DOHH2 (cell line): Measurements from ENCODE around the gene C2orf66.

Experiments used
- CTCF ChIP-seq: fragments of 200-600 bp; sonication (generic); IDR thresholded peaks from one replicate; pipeline ENCODE4 v1.5.1; 2014; ENCODE audit warnings: antibody characterized with exemption, mild to moderate bottlenecking, low read depth, low read length; ENCODE audit not compliant: poor library complexity, severe bottlenecking
- EZH2phosphoT487 ChIP-seq: fragments of 200-600 bp; sonication (generic); IDR thresholded peaks from 2 replicates; pipeline ENCODE4 v1.6.1; 2017; ENCODE audit warnings: borderline replicate concordance, mild to moderate bottlenecking, antibody characterized with exemption, low read length, moderate library complexity, mixed read lengths

- TF ChIP-seq CTCF = no peak
- TF ChIP-seq EZH2phosphoT487 = no peak
Measured at GRCh38 chr2:196853301-196854087, 44.3 kb upstream of the C2orf66 start.
